ENCODE measurements around the gene FBXO30.

The FBXO30 gene

GRCh38 chr6:145814501-145815308 lies at the start of gene FBXO30:
FBXO30 (minus strand) TSS chr6:145814795; CDS start chr6:145806405, 8,390 bp downstream.
- DNase-seq = peak; percentile 34

- DNase-seq = no peak
Observed at GRCh38 chr6:145863988-145864616, 49.5 kb upstream of the FBXO30 start.

GRCh38 chr6:145863366-145863765 lies 48.8 kb upstream of the FBXO30 start:
- DNase-seq = no peak

- no peak for DNase-seq
Observed at GRCh38 chr6:145860562-145860961, 46.0 kb upstream of the FBXO30 start.

GRCh38 chr6:145850671-145851070 lies 36.1 kb upstream of the FBXO30 start:
- DNase-seq = no peak

GRCh38 chr6:145848541-145848940 lies 33.9 kb upstream of the FBXO30 start:
- no peak for DNase-seq

GRCh38 chr6:145845557-145845956 lies 31.0 kb upstream of the FBXO30 start:
- DNase-seq = no peak

- no peak for DNase-seq
Observed at GRCh38 chr6:145844933-145845540, 30.4 kb upstream of the FBXO30 start.

GRCh38 chr6:145842693-145843546 lies 28.3 kb upstream of the FBXO30 start:
- DNase-seq = no peak

- no peak for DNase-seq
Observed at GRCh38 chr6:145841668-145842067, 27.1 kb upstream of the FBXO30 start.

GRCh38 chr6:145839653-145840052 lies 25.1 kb upstream of the FBXO30 start:
- DNase-seq = no peak

GRCh38 chr6:145838305-145838704 lies 23.7 kb upstream of the FBXO30 start:
- no peak for DNase-seq

- no peak for DNase-seq
Observed at GRCh38 chr6:145836772-145837171, 22.2 kb upstream of the FBXO30 start.

- DNase-seq = no peak
Observed at GRCh38 chr6:145836170-145836569, 21.6 kb upstream of the FBXO30 start.

GRCh38 chr6:145830612-145831011 lies 16.0 kb upstream of the FBXO30 start:
- no peak for DNase-seq

- no peak for DNase-seq
Observed at GRCh38 chr6:145829950-145830349, 15.4 kb upstream of the FBXO30 start.

- DNase-seq = no peak
Observed at GRCh38 chr6:145829102-145829501, 14.5 kb upstream of the FBXO30 start.

GRCh38 chr6:145824344-145824743 lies 9.7 kb upstream of the FBXO30 start:
- DNase-seq = no peak

GRCh38 chr6:145823328-145823944 lies 8.8 kb upstream of the FBXO30 start:
- DNase-seq = no peak

- no peak for DNase-seq
Observed at GRCh38 chr6:145822456-145822855, 7.9 kb upstream of the FBXO30 start.

- no peak for DNase-seq
Observed at GRCh38 chr6:145819994-145820393, 5.4 kb upstream of the FBXO30 start.

- no peak for DNase-seq
Observed at GRCh38 chr6:145818796-145819195, 4.2 kb upstream of the FBXO30 start.

- no peak for DNase-seq
Observed at GRCh38 chr6:145816392-145816791, 1.8 kb upstream of the FBXO30 start.

Data from NCI-H1694 (cell line).